Cardiac muscle cell (in vitro differentiated cells and primary cell): ENCODE data around the gene TFG. TPM values are rescaled to one million over a fixed set of nuclear protein-coding genes. Genes with fewer than 3 reads are reported as not detected.

Experiments used
- DNase-seq, 2 donors: peaks; one replicate each; pipeline versions ENCODE4 v3.0.0 to v3.0.0-alpha.2; 2010 to 2017; ENCODE audit warnings: low read depth in 1 of 2, low spot score in 1 of 2
- H3K27ac ChIP-seq: fragments of 200-600 bp; sonication (generic); 2 replicates; pipeline ENCODE4 v1.5.1; 2016
- H3K27me3 ChIP-seq: fragments of 200-600 bp; sonication (generic); 2 replicates; pipeline ENCODE4 v1.6.0; 2016; ENCODE audit warnings: control low read depth
- H3K36me3 ChIP-seq: fragments of 200-600 bp; sonication (generic); 2 replicates; pipeline ENCODE4 v1.5.1; 2016; ENCODE audit warnings: control low read depth
- H3K4me1 ChIP-seq: fragments of 200-600 bp; sonication (generic); 2 replicates; pipeline ENCODE4 v1.8.1; 2017; ENCODE audit warnings: low read depth, mild to moderate bottlenecking, mixed run types
- H3K4me3 ChIP-seq: fragments of 200-600 bp; sonication (generic); 2 replicates; pipeline ENCODE4 v1.5.1; 2016; ENCODE audit warnings: mild to moderate bottlenecking
- H3K9me3 ChIP-seq: fragments of 200-600 bp; sonication (generic); 2 replicates; pipeline ENCODE4 v1.5.1; 2017; ENCODE audit warnings: low read depth, mild to moderate bottlenecking, control low read depth
- polyA plus RNA-seq: library from polyadenylated mRNA; unstranded; fragments of >200 nt; fragmentation: Nextera tagmentation; extraction: Ambion mirVana; gene quantifications from 2 replicates; pipeline ENCODE4 v1.2.1, GENCODE V29; 2016
- total RNA-seq: library from RNA; depleted of rRNA; stranded (reverse); fragments of >200 nt; gene quantifications from 2 replicates; pipeline ENCODE4 v1.2.3, GENCODE V29; 2016
- TF ChIP-seq, protein P1 (sequence below): IDR thresholded peaks from 2 replicates; pipeline ENCODE4 v1.5.1; 2012; ENCODE audit warnings: low read depth, mild to moderate bottlenecking, low read length

The TFG gene
- total and polyA plus RNA-seq, 2 experiments from 2014 or later: 136 to 365 TPM

DNA sequence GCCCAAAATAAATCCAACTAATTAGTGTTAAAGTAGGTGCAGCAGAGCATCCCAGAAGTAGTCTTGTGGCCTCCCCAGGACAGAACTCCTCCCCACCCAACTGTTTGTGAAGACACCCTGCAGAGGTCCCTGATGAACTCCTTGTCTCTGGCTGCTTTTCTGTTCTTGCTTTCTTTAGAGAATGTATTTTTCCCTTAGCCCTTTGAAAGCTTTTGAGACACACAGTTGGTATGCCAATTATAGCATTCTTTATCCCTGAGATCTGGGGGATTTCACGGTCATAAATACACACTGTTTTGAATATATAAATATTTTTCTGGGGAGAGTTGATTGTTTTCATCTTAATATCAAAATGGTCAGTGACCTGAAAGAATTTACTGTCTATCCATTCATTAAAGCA, 9.8 kb downstream of the TFG start:
- H3K27ac ChIP-seq: peak overlapping the region; percentile 16
- no peaks in the 10 kb centered on the region for H3K27me3 ChIP-seq
- TF ChIP-seq, protein P1, sequence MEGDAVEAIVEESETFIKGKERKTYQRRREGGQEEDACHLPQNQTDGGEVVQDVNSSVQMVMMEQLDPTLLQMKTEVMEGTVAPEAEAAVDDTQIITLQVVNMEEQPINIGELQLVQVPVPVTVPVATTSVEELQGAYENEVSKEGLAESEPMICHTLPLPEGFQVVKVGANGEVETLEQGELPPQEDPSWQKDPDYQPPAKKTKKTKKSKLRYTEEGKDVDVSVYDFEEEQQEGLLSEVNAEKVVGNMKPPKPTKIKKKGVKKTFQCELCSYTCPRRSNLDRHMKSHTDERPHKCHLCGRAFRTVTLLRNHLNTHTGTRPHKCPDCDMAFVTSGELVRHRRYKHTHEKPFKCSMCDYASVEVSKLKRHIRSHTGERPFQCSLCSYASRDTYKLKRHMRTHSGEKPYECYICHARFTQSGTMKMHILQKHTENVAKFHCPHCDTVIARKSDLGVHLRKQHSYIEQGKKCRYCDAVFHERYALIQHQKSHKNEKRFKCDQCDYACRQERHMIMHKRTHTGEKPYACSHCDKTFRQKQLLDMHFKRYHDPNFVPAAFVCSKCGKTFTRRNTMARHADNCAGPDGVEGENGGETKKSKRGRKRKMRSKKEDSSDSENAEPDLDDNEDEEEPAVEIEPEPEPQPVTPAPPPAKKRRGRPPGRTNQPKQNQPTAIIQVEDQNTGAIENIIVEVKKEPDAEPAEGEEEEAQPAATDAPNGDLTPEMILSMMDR: no peak
- H3K9me3 ChIP-seq: no peaks in the 10 kb centered on the region
- H3K4me1 ChIP-seq: peaks cover 53% of the 10 kb centered on the region
- DNase-seq: no peak
- peaks cover 67% of the 10 kb centered on the region for H3K36me3 ChIP-seq
- no peak overlapping the region for H3K4me3 ChIP-seq

DNA sequence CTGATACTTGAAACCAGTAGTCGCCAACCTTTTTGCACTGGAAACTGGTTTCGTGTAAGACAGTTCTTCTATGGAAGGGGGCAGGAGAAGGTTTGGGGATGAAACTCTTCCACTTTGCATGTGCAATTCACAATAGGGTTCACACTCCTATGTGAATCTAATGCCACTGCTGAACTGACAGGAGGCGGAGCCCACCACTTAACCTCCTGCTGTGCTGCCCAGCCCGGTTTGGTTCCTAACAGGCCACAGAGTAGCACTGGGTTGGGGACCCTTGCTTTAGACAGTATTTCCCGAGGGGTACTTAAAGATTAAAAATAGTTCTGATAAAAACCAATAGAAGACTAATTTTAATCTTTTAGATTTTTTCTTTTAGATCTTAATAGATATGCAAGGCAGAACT, 11.1 kb downstream of the TFG start:
- DNase-seq: peak in 1 of 2 donors; percentile 46

DNA sequence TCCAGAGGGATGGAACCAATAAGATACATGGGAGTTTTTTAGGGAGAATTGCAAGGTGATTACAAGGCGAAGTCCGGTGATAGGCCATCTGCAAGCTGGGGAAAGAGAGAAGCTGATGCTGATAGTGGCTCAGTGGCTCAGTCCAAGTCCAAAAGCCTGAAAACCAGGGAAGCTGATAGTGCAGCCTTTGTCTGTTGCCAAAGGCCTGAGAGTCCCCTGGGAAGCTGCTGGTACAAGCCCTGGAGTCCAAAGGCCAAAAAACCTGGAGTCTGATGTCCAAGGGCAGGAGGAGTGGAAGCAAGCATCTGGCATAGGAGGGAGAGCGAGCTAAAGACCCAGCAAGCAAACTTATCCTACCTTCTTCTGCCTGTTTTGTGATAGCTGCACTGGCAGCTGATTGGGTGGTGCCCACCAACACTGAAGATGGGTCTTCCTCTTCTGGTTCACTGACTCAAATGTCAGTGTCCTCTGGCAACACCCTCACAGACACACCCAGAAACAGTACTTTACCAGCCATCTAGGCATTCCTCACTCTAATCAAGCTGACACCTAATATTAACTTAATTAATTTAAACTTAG, 16.7 kb downstream of the TFG start:
- no peaks in the 10 kb centered on the region for H3K27me3 ChIP-seq
- peak overlapping the region; percentile 47 for H3K27ac ChIP-seq
- no peak overlapping the region for H3K4me3 ChIP-seq
- no peaks in the 10 kb centered on the region for H3K9me3 ChIP-seq
- DNase-seq: no peak
- H3K36me3 ChIP-seq: peaks cover 70% of the 10 kb centered on the region
- TF ChIP-seq, protein P1: no peak
- H3K4me1 ChIP-seq: peaks cover 9% of the 10 kb centered on the region

More for the DNA sequence above, 11.1 kb downstream of the TFG start:
- Histone ChIP-seq H3K27ac (peak overlapping the region; percentile 16), H3K4me1 (peaks cover 40% of the 10 kb centered on the region), H3K4me3 (no peak overlapping the region), H3K27me3 (no peaks in the 10 kb centered on the region), H3K36me3 (peaks cover 66% of the 10 kb centered on the region), H3K9me3 (no peaks in the 10 kb centered on the region)
- TF ChIP-seq, protein P1: no peak

DNA sequence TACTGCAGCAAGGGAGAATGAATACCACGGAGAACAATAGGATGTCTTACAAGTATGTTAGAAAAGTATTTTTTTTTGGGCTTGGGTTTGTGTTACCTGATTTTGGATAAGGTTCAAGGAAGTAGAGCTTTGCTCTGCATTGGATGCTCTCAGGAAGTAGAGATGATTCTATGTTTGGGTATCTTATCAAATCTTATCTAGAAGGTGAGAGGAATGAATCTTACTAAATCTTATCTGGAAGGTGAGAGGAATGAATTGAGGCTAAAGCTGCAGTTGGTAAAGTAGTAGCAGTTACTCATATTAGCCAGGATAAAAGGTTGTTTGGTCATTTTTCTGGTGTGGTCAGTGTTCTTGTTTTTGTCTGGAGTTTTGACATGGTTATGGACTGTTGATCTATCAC, 17.4 kb downstream of the TFG start:
- Histone ChIP-seq H3K4me1 (peaks cover 15% of the 10 kb centered on the region), H3K4me3 (no peak overlapping the region), H3K36me3 (peaks cover 67% of the 10 kb centered on the region), H3K9me3 (no peaks in the 10 kb centered on the region), H3K27me3 (no peaks in the 10 kb centered on the region), H3K27ac (peak overlapping the region; percentile 47)
- TF ChIP-seq, protein P1: no peak
- no peak for DNase-seq

DNA sequence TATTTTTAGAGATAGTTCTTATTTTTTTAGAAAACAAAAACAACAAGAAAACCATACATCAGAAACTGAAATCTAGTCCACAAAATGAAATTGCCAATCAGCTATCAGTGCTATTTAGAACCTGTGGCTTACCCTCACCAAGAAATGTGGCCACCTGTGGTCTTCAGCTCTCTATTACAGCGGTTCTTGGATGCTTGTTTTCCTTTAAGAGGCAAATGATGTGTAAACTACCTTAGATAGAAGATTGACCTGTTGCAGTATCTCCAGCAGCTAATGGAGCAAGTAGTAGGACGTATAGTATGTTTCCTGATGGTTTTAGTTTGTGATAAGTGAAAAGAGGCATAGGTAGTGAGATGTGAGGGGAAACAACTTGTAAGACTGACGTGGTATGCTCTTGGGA, 21.2 kb downstream of the TFG start:
- Histone ChIP-seq H3K27me3 (no peaks in the 10 kb centered on the region), H3K36me3 (peaks cover 50% of the 10 kb centered on the region), H3K4me1 (peaks cover 42% of the 10 kb centered on the region), H3K9me3 (no peaks in the 10 kb centered on the region), H3K27ac (peak overlapping the region; percentile 71), H3K4me3 (no peak overlapping the region)
- DNase-seq: no peak
- TF ChIP-seq, protein P1: no peak
